B cell (primary cell): ENCODE results near the gene HIP1R. TPM values are rescaled to one million over a fixed set of nuclear protein-coding genes. Genes with fewer than 3 reads are reported as not detected.

ENCODE experiments used
- ATAC-seq: fragments of 200-7000 bp; cut with Tn5 transposase; one replicate; pipeline ENCODE4 v1.10.0; 2021; ENCODE audit warnings: low read depth, mild to moderate bottlenecking, moderate number of reproducible peaks, moderate library complexity
- CTCF ChIA-PET: fragments of 350-600 bp; sonication (Branson Sonifier 250); formaldehyde crosslinking; loops from one replicate; lab custom pipeline; 2021; ENCODE audit warnings: antibody characterized with exemption, inconsistent platforms; lab: Charles Lee
- POLR2A ChIA-PET: fragments of 350-600 bp; sonication (Branson Sonifier 250); formaldehyde crosslinking; loops from one replicate; lab custom pipeline; 2021; ENCODE audit warnings: antibody characterized with exemption; lab: Charles Lee
- DNase-seq: peaks from one replicate; pipeline ENCODE4 v3.0.0; 2013
- H2AFZ ChIP-seq: 2 replicates; pipeline ENCODE4 v1.6.1; 2012; ENCODE audit warnings: mild to moderate bottlenecking, low read depth, low read length; ENCODE audit not compliant: insufficient read depth, poor library complexity, severe bottlenecking
- H3K27ac ChIP-seq, 2 donors: 1 replicate in 1 of 2; 2 replicates in 1 of 2; pipeline ENCODE4 v1.5.1; 2012 to 2013; ENCODE audit warnings: low read length in 2 of 2, mild to moderate bottlenecking in 2 of 2, moderate library complexity in 1 of 2
- H3K27me3 ChIP-seq, 4 experiments: fragments of 200-600 bp in 1 of 4; sonication (generic) in 1 of 4; replicated peaks in 1 of 4; 1 replicate in 2 of 4; 2 replicates in 2 of 4; pipeline versions ENCODE4 v1.6.1 to v1.7.0; 2013 to 2016; ENCODE audit warnings: low read length in 3 of 4, mild to moderate bottlenecking in 2 of 4, mixed read lengths in 1 of 4, moderate library complexity in 1 of 4; ENCODE audit not compliant: insufficient read depth in 4 of 4, control insufficient read depth in 3 of 4; ENCODE audit errors: control extremely low read depth in 1 of 4
- H3K36me3 ChIP-seq, 2 experiments: replicated peaks in 1 of 2; 1 replicate in 1 of 2; 2 replicates in 1 of 2; pipeline versions ENCODE4 v1.6.1 to v1.7.1; 2013; ENCODE audit warnings: low read length in 1 of 2; ENCODE audit not compliant: insufficient read depth in 2 of 2, control insufficient read depth in 1 of 2; ENCODE audit errors: control extremely low read depth in 1 of 2, extremely low read depth in 1 of 2
- H3K4me1 ChIP-seq, 2 donors: fragments of 200-600 bp in 1 of 2; sonication (generic) in 1 of 2; 1 replicate in 1 of 2; 2 replicates in 1 of 2; pipeline versions ENCODE4 v1.5.1 to v1.6.1; 2013 to 2017; ENCODE audit warnings: low read length in 2 of 2; ENCODE audit not compliant: control insufficient read depth in 2 of 2, insufficient read depth in 2 of 2
- H3K4me2 ChIP-seq: replicated peaks from 2 replicates; pipeline ENCODE3; 2012; ENCODE audit warnings: mild to moderate bottlenecking, low read depth, low read length; ENCODE audit not compliant: poor library complexity, severe bottlenecking
- H3K4me3 ChIP-seq, 5 experiments: fragments of 200-600 bp in 1 of 5; sonication (generic) in 1 of 5; 1 replicate in 3 of 5; 2 replicates in 2 of 5; pipeline versions ENCODE4 v1.5.1 to v1.7.0; 2011 to 2016; ENCODE audit warnings: low read length in 4 of 5, mild to moderate bottlenecking in 4 of 5, low read depth in 2 of 5, control low read depth in 1 of 5, moderate library complexity in 1 of 5; ENCODE audit not compliant: insufficient read depth in 1 of 5; ENCODE audit errors: control extremely low read depth in 1 of 5, extremely low read depth in 1 of 5
- H3K79me2 ChIP-seq: fragments of 200-600 bp; sonication (generic); one replicate; pipeline ENCODE4 v1.6.0; 2016; ENCODE audit warnings: low read length; ENCODE audit not compliant: control insufficient read depth, insufficient read depth
- H3K9ac ChIP-seq: fragments of 200-600 bp; sonication (generic); 2 replicates; pipeline ENCODE4 v1.6.1; 2017; ENCODE audit warnings: mild to moderate bottlenecking, low read length, moderate library complexity
- H3K9me3 ChIP-seq, 3 donors: one replicate each; pipeline versions ENCODE4 v1.6.1 to v1.7.1; 2013; ENCODE audit warnings: low read length in 2 of 3; ENCODE audit not compliant: control insufficient read depth in 2 of 3, insufficient read depth in 1 of 3; ENCODE audit errors: control extremely low read depth in 1 of 3
- H4K20me1 ChIP-seq: 2 replicates; pipeline ENCODE4 v1.6.0; 2012; ENCODE audit warnings: mild to moderate bottlenecking, low read length; ENCODE audit not compliant: insufficient read depth, control insufficient read depth, poor library complexity, severe bottlenecking
- H3K27ac Mint-ChIP-seq: one replicate; pipeline ENCODE4 v1.8.0; 2021; ENCODE audit warnings: mixed read lengths
- H3K27me3 Mint-ChIP-seq: one replicate; pipeline ENCODE4 v1.8.0; 2021; ENCODE audit warnings: mixed read lengths
- H3K4me1 Mint-ChIP-seq: one replicate; pipeline ENCODE4 v1.8.0; 2021; ENCODE audit warnings: mixed read lengths
- H3K4me3 Mint-ChIP-seq: one replicate; pipeline ENCODE4 v1.8.0; 2021; ENCODE audit warnings: mixed read lengths
- H3K9me3 Mint-ChIP-seq: one replicate; pipeline ENCODE4 v1.8.0; 2022; ENCODE audit warnings: mixed read lengths; ENCODE audit not compliant: insufficient read depth
- CTCF ChIP-seq: fragments of 200-600 bp; IDR thresholded peaks from one replicate; pipeline ENCODE4 v1.8.0; 2022; ENCODE audit warnings: antibody characterized with exemption, mild to moderate bottlenecking
- EZH2 ChIP-seq: IDR thresholded peaks from 2 replicates; pipeline ENCODE4 v1.6.1; 2012; ENCODE audit warnings: borderline replicate concordance, low read depth, mild to moderate bottlenecking, moderate library complexity, low read length; ENCODE audit not compliant: insufficient read depth, poor library complexity, severe bottlenecking
- WGBS: methylation state at CpG from one replicate; pipeline ENCODE4 v1.1.5; 2013; ENCODE audit warnings: missing lambda C conversion rate; ENCODE audit not compliant: insufficient coverage; 5-methylcytosine and 5-hydroxymethylcytosine counted together
- intact Hi-C: fragments of 100-400 bp; cut with micrococcal nuclease; formaldehyde crosslinking; loops from one replicate; pipeline ENCODE4 v1.10.0; 2022
- polyA plus RNA-seq: library from polyadenylated mRNA; depleted of rRNA; stranded (reverse); fragments of >200 nt; gene quantifications from 2 replicates; pipeline ENCODE4 v1.2.3, GENCODE V29; 2012
- total RNA-seq, 2 donors: library from RNA; stranded (reverse); fragments of 120-200 nt in 1 of 2; gene quantifications; 1 replicate in 1 of 2; 2 replicates in 1 of 2; pipeline versions ENCODE4 v1.2.3 to v1.2.4, GENCODE V29; 2013 to 2022

The HIP1R gene
- total and polyA plus RNA-seq, 2 donors (not counting 1 experiment from before 2014, with no cell fraction given): 289 to 390 TPM

- Histone ChIP-seq H2AFZ (no peak overlapping the region), H3K27me3 (no peaks in the 10 kb centered on the region), H3K4me2 (no peak overlapping the region), H3K9ac (no peak overlapping the region), H3K4me1 (peaks cover 1 to 46% of the 10 kb centered on the region in 2 donors), H3K9me3 (no peaks in the 10 kb centered on the region), H3K27ac (no peak overlapping the region), H3K4me3 (no peak overlapping the region), H3K79me2 (peaks cover 98% of the 10 kb centered on the region), H4K20me1 (peaks cover 100% of the 10 kb centered on the region), H3K36me3 (peaks cover 0 to 68% of the 10 kb centered on the region in 2 experiments)
- Mint-ChIP-seq H3K27me3 (no peaks in the 10 kb centered on the region), H3K4me1 (peaks cover 55% of the 10 kb centered on the region), H3K9me3 (no peaks in the 10 kb centered on the region), H3K4me3 (no peak overlapping the region), H3K27ac (no peak overlapping the region)
- CTCF ChIA-PET: interaction anchor here (1.3 to 2.7 kb wide), 2 partner anchors 51 to 394 kb away, joined by 3 to 11 read pairs; no protein-coding TSS in a partner anchor
- POLR2A ChIA-PET: no interaction called here
- no peak for TF ChIP-seq EZH2
- no peak for TF ChIP-seq CTCF
- 96% methylated on average over 8 of the region's 8 CpGs for WGBS
- ATAC-seq: no peak
- DNase-seq: no peak
- intact Hi-C loops: no loop called here
Observed at GRCh38 chr12:122844366-122844971, 9.2 kb downstream of the HIP1R start.
